ENCODE measurements around the gene LRRC42.
A peak's percentile ranks its signal among the peaks of the same experiment; 100 is the strongest.

Gene LRRC42

DNA sequence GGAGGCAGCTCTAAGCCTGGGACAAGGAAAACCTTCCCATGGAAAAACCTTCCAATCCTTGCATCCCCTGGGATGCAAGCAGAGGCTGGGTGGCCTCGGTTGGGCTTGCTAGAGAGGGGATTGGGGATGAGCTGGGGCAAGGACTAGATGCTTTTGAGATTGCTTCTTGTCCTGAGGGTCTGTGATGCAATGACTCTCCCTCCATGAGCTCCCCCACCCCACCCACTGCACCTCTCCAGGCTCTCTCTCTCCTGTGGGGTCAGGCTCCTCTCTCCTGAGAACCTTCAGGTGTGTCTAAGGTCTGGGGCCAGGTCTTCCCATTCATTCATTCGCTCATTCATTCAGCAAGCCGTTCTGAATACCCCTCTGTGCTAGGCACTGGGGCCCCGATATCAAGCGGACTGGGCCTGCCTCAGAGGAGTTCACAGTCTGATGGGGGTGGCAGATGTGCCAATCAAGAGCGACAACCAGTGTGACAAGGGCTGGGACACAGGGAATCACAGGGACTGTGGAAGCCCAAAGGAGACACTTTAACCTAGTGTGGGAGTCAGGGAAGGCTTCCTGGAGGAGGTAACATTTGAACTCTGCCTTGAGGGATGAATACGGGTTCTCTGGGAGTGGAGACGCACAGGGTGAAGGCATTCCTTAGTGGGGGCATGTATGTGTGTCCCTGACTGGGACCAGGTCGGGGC lies 65.3 kb downstream of the LRRC42 start:
- no peak for TF ChIP-seq CTCF (IDR thresholded peaks at IDR 0.05; ENCODE audit: low read length, missing control alignments)
- DNase-seq (ENCODE audit: low read depth): no peak
- H3K4me3 ChIP-seq (replicated peaks; ENCODE audit: low read depth, low read length): no peak overlapping the region

- no peak overlapping the region for H3K4me3 ChIP-seq (replicated peaks; ENCODE audit: low read depth, low read length)
- DNase-seq (ENCODE audit: low read depth): no peak
Observed at GRCh38 chr1:54012008-54012325, 65.8 kb downstream of the LRRC42 start.

GRCh38 chr1:54012863-54013262 lies 66.7 kb downstream of the LRRC42 start:
- H3K4me3 ChIP-seq (replicated peaks; ENCODE audit: low read depth, low read length): no peak overlapping the region
- TF ChIP-seq CTCF (IDR thresholded peaks at IDR 0.05; ENCODE audit: low read length, missing control alignments): no peak
- DNase-seq (ENCODE audit: low read depth): no peak

More at GRCh38 chr1:54012008-54012325, 65.8 kb downstream of the LRRC42 start:
- no peak for TF ChIP-seq CTCF (IDR thresholded peaks at IDR 0.05; ENCODE audit: low read length, missing control alignments)

GRCh38 chr1:54013393-54014008 lies 67.4 kb downstream of the LRRC42 start:
- no peak for DNase-seq (ENCODE audit: low read depth)
- H3K4me3 ChIP-seq (replicated peaks; ENCODE audit: low read depth, low read length): no peak overlapping the region
- TF ChIP-seq CTCF (IDR thresholded peaks at IDR 0.05; ENCODE audit: low read length, missing control alignments): no peak

GRCh38 chr1:54014009-54014629 lies 68.0 kb downstream of the LRRC42 start:
- DNase-seq (ENCODE audit: low read depth): no peak
- TF ChIP-seq CTCF (IDR thresholded peaks at IDR 0.05; ENCODE audit: low read length, missing control alignments): no peak
- H3K4me3 ChIP-seq (replicated peaks; ENCODE audit: low read depth, low read length): no peak overlapping the region

- no peak overlapping the region for H3K4me3 ChIP-seq (replicated peaks; ENCODE audit: low read depth, low read length)
- DNase-seq (ENCODE audit: low read depth): peak; percentile 11
- TF ChIP-seq CTCF (IDR thresholded peaks at IDR 0.05; ENCODE audit: low read length, missing control alignments): no peak
Observed at GRCh38 chr1:54016343-54017282, 70.5 kb downstream of the LRRC42 start.

All from fibroblast of pulmonary artery (primary cell).